ENCODE results near the gene PGC.

DNA sequence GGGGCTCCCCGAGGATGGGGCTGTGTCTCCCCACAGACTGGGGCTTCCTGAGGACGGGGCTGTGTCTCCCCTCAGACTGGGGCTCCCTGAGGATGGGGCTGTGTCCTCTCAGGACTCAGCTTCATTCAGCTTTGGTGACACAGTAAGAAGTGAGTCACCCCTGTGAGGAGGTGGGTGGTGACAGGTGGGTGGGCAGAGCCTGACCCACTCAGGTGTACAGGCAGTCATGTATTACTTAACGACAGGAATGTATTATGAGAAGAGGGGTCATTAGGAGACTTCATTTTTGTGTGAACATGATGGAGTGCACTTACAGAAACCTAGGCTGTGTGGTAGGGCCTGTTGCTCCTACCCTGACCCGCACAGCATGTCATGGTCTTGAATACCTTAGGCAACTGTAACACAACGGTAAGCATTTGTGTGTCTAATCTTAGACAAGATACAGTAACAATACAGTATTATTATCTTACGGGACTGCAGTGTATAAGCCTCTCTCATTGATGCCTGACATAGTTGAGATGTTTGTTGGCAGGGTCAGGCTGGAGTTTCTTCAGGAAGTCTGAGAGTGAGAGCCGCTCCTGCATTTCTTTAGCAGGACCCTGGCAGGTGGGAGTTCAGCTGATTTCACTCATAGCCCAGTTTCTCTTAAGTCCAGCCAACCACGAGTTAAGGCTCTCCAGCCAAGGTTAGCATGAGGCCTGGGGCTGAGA, 10.9 kb upstream of the PGC start:
- no peak for TF ChIP-seq CTCF (conservative IDR thresholded peaks at IDR 0.05)
- TF ChIP-seq ZFX (IDR thresholded peaks at IDR 0.05), result no peak
